Erythroblast (primary cell): ENCODE results near the gene MCTP1.

Experiments used
- GATA1 ChIP-seq: IDR thresholded peaks from 2 replicates; pipeline ENCODE4 v1.6.1; 2011; ENCODE audit warnings: low read depth, mild to moderate bottlenecking, control low read depth, low read length, moderate library complexity
- POLR2A ChIP-seq: IDR thresholded peaks from 2 replicates; pipeline ENCODE4 v1.6.1; 2011; ENCODE audit warnings: mild to moderate bottlenecking, low read length

DNA sequence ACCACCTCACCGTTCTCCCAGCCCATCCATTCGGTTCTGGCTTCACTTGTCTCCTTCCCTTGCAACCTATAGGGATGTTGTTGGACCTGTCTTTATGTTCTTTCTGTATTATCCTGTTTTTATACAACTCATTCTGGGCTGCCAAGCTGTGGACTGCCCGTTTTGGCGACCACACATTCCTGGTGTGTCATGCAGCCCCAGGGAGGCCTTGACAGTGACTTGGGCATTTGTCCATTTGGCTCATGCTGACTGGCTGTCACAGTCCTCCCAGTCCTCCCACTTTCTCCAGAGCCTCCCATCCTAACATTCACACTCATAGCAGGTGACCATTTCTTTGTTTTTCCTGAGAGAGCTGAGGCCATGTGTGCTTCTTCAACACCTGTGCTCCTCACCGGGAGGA, 530.1 kb downstream of the MCTP1 start:
- TF ChIP-seq POLR2A (no peak), GATA1 (no peak)
